ENCODE measurements around the gene DIS3L2.
"Not testable (repeated sequence)": the region's sequence is repeated elsewhere in the genome, so short reads cannot be mapped to it uniquely, and the experiment has no call there.

DIS3L2 gene

GRCh38 chr2:232313645-232314044, 352.1 kb downstream of the DIS3L2 start:
- not testable (repeated sequence) for H3K27me3 ChIP-seq (replicated peaks; ENCODE audit: control insufficient read depth, insufficient read depth, low read length); H3K4me3 ChIP-seq (ENCODE audit: low read length); DNase-seq (ENCODE audit: low read depth); H3K36me3 ChIP-seq (ENCODE audit: control insufficient read depth, insufficient read depth, low read length, severe bottlenecking); H3K4me1 ChIP-seq (ENCODE audit: control insufficient read depth, insufficient read depth, low read length); H3K9ac ChIP-seq (ENCODE audit: low read length)
- H3K9me3 ChIP-seq (ENCODE audit: control insufficient read depth, low read length) = peaks cover 15% of the 10 kb centered on the region

- no peak overlapping the region for H3K9ac ChIP-seq (ENCODE audit: low read length)
- DNase-seq (ENCODE audit: low read depth) = no peak
Measured at GRCh38 chr2:232315049-232315922, 353.8 kb downstream of the DIS3L2 start.

GRCh38 chr2:232315923-232316299, 354.4 kb downstream of the DIS3L2 start:
- no peak for DNase-seq (ENCODE audit: low read depth)
- Histone ChIP-seq H3K9ac (ENCODE audit: low read length) (no peak overlapping the region), H3K36me3 (ENCODE audit: control insufficient read depth, insufficient read depth, low read length, severe bottlenecking) (no peaks in the 10 kb centered on the region), H3K27me3 (replicated peaks; ENCODE audit: control insufficient read depth, insufficient read depth, low read length) (no peaks in the 10 kb centered on the region), H3K9me3 (ENCODE audit: control insufficient read depth, low read length) (peaks cover 15% of the 10 kb centered on the region), H3K4me3 (ENCODE audit: low read length) (no peak overlapping the region), H3K4me1 (ENCODE audit: control insufficient read depth, insufficient read depth, low read length) (no peaks in the 10 kb centered on the region)

More at GRCh38 chr2:232315049-232315922, 353.8 kb downstream of the DIS3L2 start:
- H3K4me3 ChIP-seq (ENCODE audit: low read length) = no peak overlapping the region
- H3K9me3 ChIP-seq (ENCODE audit: control insufficient read depth, low read length) = peaks cover 15% of the 10 kb centered on the region
- H3K4me1 ChIP-seq (ENCODE audit: control insufficient read depth, insufficient read depth, low read length) = no peaks in the 10 kb centered on the region
- no peaks in the 10 kb centered on the region for H3K36me3 ChIP-seq (ENCODE audit: control insufficient read depth, insufficient read depth, low read length, severe bottlenecking)
- H3K27me3 ChIP-seq (replicated peaks; ENCODE audit: control insufficient read depth, insufficient read depth, low read length) = no peaks in the 10 kb centered on the region

GRCh38 chr2:232316461-232317330, 355.2 kb downstream of the DIS3L2 start:
- peaks cover 15% of the 10 kb centered on the region for H3K9me3 ChIP-seq (ENCODE audit: control insufficient read depth, low read length)
- no peak overlapping the region for H3K9ac ChIP-seq (ENCODE audit: low read length)
- H3K4me3 ChIP-seq (ENCODE audit: low read length) = no peak overlapping the region
- H3K4me1 ChIP-seq (ENCODE audit: control insufficient read depth, insufficient read depth, low read length) = no peaks in the 10 kb centered on the region
- no peaks in the 10 kb centered on the region for H3K27me3 ChIP-seq (replicated peaks; ENCODE audit: control insufficient read depth, insufficient read depth, low read length)
- DNase-seq (ENCODE audit: low read depth) = no peak
- H3K36me3 ChIP-seq (ENCODE audit: control insufficient read depth, insufficient read depth, low read length, severe bottlenecking) = no peaks in the 10 kb centered on the region

GRCh38 chr2:232318169-232318855, 356.8 kb downstream of the DIS3L2 start:
- H3K27me3 ChIP-seq (replicated peaks; ENCODE audit: control insufficient read depth, insufficient read depth, low read length) = no peaks in the 10 kb centered on the region
- no peak for DNase-seq (ENCODE audit: low read depth)
- no peaks in the 10 kb centered on the region for H3K36me3 ChIP-seq (ENCODE audit: control insufficient read depth, insufficient read depth, low read length, severe bottlenecking)
- H3K4me1 ChIP-seq (ENCODE audit: control insufficient read depth, insufficient read depth, low read length) = no peaks in the 10 kb centered on the region
- no peak overlapping the region for H3K9ac ChIP-seq (ENCODE audit: low read length)
- peaks cover 4% of the 10 kb centered on the region for H3K9me3 ChIP-seq (ENCODE audit: control insufficient read depth, low read length)
- no peak overlapping the region for H3K4me3 ChIP-seq (ENCODE audit: low read length)

GRCh38 chr2:232319067-232319802, 357.7 kb downstream of the DIS3L2 start:
- Histone ChIP-seq H3K27me3 (replicated peaks; ENCODE audit: control insufficient read depth, insufficient read depth, low read length) (no peaks in the 10 kb centered on the region), H3K9ac (ENCODE audit: low read length) (no peak overlapping the region), H3K9me3 (ENCODE audit: control insufficient read depth, low read length) (no peaks in the 10 kb centered on the region), H3K4me1 (ENCODE audit: control insufficient read depth, insufficient read depth, low read length) (no peaks in the 10 kb centered on the region), H3K36me3 (ENCODE audit: control insufficient read depth, insufficient read depth, low read length, severe bottlenecking) (no peaks in the 10 kb centered on the region), H3K4me3 (ENCODE audit: low read length) (no peak overlapping the region)
- DNase-seq (ENCODE audit: low read depth) = no peak

- Histone ChIP-seq H3K9me3 (ENCODE audit: control insufficient read depth, low read length) (no peaks in the 10 kb centered on the region), H3K4me1 (ENCODE audit: control insufficient read depth, insufficient read depth, low read length) (no peaks in the 10 kb centered on the region), H3K27me3 (replicated peaks; ENCODE audit: control insufficient read depth, insufficient read depth, low read length) (no peaks in the 10 kb centered on the region), H3K36me3 (ENCODE audit: control insufficient read depth, insufficient read depth, low read length, severe bottlenecking) (no peaks in the 10 kb centered on the region), H3K4me3 (ENCODE audit: low read length) (no peak overlapping the region), H3K9ac (ENCODE audit: low read length) (no peak overlapping the region)
- DNase-seq (ENCODE audit: low read depth) = no peak
Measured at GRCh38 chr2:232319803-232320442, 358.4 kb downstream of the DIS3L2 start.

GRCh38 chr2:232320443-232320803, 358.9 kb downstream of the DIS3L2 start:
- Histone ChIP-seq H3K4me1 (ENCODE audit: control insufficient read depth, insufficient read depth, low read length) (no peaks in the 10 kb centered on the region), H3K9me3 (ENCODE audit: control insufficient read depth, low read length) (no peaks in the 10 kb centered on the region), H3K27me3 (replicated peaks; ENCODE audit: control insufficient read depth, insufficient read depth, low read length) (no peaks in the 10 kb centered on the region), H3K9ac (ENCODE audit: low read length) (no peak overlapping the region), H3K4me3 (ENCODE audit: low read length) (no peak overlapping the region), H3K36me3 (ENCODE audit: control insufficient read depth, insufficient read depth, low read length, severe bottlenecking) (no peaks in the 10 kb centered on the region)
- DNase-seq (ENCODE audit: low read depth) = no peak

GRCh38 chr2:232321156-232321816, 359.8 kb downstream of the DIS3L2 start:
- no peak for DNase-seq (ENCODE audit: low read depth)
- Histone ChIP-seq H3K4me3 (ENCODE audit: low read length) (no peak overlapping the region), H3K4me1 (ENCODE audit: control insufficient read depth, insufficient read depth, low read length) (no peaks in the 10 kb centered on the region), H3K27me3 (replicated peaks; ENCODE audit: control insufficient read depth, insufficient read depth, low read length) (no peaks in the 10 kb centered on the region), H3K36me3 (ENCODE audit: control insufficient read depth, insufficient read depth, low read length, severe bottlenecking) (no peaks in the 10 kb centered on the region), H3K9ac (ENCODE audit: low read length) (no peak overlapping the region), H3K9me3 (ENCODE audit: control insufficient read depth, low read length) (no peaks in the 10 kb centered on the region)
